ENCODE results near the gene NCAPD2.

DNA sequence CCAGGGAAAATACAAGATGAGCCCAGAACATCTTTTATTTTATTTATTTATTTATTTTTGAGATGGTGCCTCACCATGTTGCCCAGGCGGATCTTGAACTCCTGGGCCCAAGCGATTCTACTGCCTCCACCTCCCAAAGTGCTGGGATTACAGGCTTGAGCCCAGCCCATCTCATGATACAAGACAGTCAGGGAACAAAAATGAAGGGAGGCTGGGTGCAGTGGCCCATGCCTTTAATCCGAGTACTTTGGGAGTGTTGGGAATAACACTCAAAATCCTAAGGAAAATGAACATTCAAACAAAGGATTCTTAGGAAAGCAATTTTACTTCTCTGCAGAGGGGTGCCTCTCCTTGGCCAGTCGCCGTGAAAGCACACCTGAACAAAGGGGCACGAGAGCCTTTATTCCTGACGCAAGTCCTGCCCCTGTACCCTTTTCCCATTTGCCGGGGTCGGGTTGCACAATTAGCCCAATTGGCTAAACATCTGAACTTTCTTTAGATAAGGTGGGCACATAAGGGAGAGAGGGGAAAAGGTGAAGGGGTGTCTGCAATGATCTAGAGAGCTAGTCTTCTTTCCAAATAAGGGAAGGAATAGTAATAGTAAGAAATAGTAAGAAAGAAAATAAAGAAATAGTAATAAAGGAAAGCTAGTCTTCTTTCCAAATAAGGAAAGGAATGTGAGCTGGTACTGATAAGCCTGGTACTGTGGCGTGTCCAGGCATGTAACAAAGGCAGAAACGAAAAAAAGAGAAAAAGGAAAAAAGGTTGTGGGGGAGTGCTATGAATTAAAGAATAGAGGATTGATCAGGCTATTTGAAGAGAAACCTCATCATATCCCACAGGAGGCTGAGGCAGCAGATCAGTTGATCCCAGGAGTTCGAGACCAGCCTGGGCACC lies 13.4 kb downstream of the NCAPD2 start:
- no peak for TF ChIP-seq CTCF (IDR thresholded peaks at IDR 0.05; ENCODE audit: insufficient read depth, low read length, poor library complexity, severe bottlenecking)
- TF ChIP-seq EZH2phosphoT487 (conservative IDR thresholded peaks at IDR 0.05; ENCODE audit: low read length), result no peak
